Smooth muscle cell (in vitro differentiated cells): ENCODE measurements around the gene RAB18. TPM values are rescaled to one million over a fixed set of nuclear protein-coding genes. Genes with fewer than 3 reads are reported as not detected.

ENCODE experiments used
- DNase-seq: peaks from one replicate; lab custom pipeline; 2025; ENCODE audit not compliant: unreplicated experiment; lab: John Stamatoyannopoulos, UW
- H2AFZ ChIP-seq: fragments of 200-600 bp; sonication (generic); 2 replicates; pipeline ENCODE4 v1.6.0; 2016; ENCODE audit warnings: antibody characterized with exemption, low read depth, mild to moderate bottlenecking
- H3F3A ChIP-seq: fragments of 200-600 bp; sonication (generic); 2 replicates; pipeline ENCODE4 v1.6.0; 2017; ENCODE audit warnings: antibody characterized with exemption, low read depth
- H3K27ac ChIP-seq: fragments of 200-600 bp; sonication (generic); 2 replicates; pipeline ENCODE4 v1.5.1; 2016; ENCODE audit warnings: low read depth, mild to moderate bottlenecking
- H3K27me3 ChIP-seq: fragments of 200-600 bp; sonication (generic); 2 replicates; pipeline ENCODE4 v1.6.1; 2016; ENCODE audit warnings: low read depth, mild to moderate bottlenecking
- H3K36me3 ChIP-seq: fragments of 200-600 bp; sonication (generic); 2 replicates; pipeline ENCODE4 v1.5.1; 2016; ENCODE audit warnings: low read depth
- H3K4me1 ChIP-seq: fragments of 200-600 bp; sonication (generic); 2 replicates; pipeline ENCODE4 v1.5.1; 2016; ENCODE audit warnings: low read depth
- H3K4me2 ChIP-seq: fragments of 200-600 bp; sonication (generic); 2 replicates; pipeline ENCODE4 v1.6.0; 2016; ENCODE audit warnings: mild to moderate bottlenecking
- H3K4me3 ChIP-seq: fragments of 200-600 bp; sonication (generic); 2 replicates; pipeline ENCODE4 v1.5.1; 2016; ENCODE audit warnings: mild to moderate bottlenecking
- H3K79me2 ChIP-seq: fragments of 200-600 bp; sonication (generic); 2 replicates; pipeline ENCODE4 v1.6.0; 2016; ENCODE audit warnings: low read depth, mild to moderate bottlenecking
- H3K9ac ChIP-seq: fragments of 200-600 bp; sonication (generic); 2 replicates; pipeline ENCODE4 v1.6.0; 2016; ENCODE audit warnings: low read depth
- H3K9me3 ChIP-seq: fragments of 200-600 bp; sonication (generic); replicated peaks from 2 replicates; pipeline ENCODE4 v1.5.1; 2016; ENCODE audit warnings: low read depth
- H4K20me1 ChIP-seq: fragments of 200-600 bp; sonication (generic); 2 replicates; pipeline ENCODE4 v1.6.0; 2016; ENCODE audit warnings: low read depth
- CTCF ChIP-seq: fragments of 200-600 bp; sonication (generic); IDR thresholded peaks from 2 replicates; pipeline ENCODE4 v1.5.1; 2017; ENCODE audit warnings: borderline replicate concordance, mild to moderate bottlenecking, antibody characterized with exemption; ENCODE audit not compliant: insufficient read depth, poor library complexity, severe bottlenecking
- WGBS: methylation state at CpG from one replicate; pipeline ENCODE4 v1.1.7; 2016; ENCODE audit warnings: low lambda C conversion rate; 5-methylcytosine and 5-hydroxymethylcytosine counted together
- polyA plus RNA-seq: library from polyadenylated mRNA; unstranded; fragments of >200 nt; fragmentation: Nextera tagmentation; extraction: Ambion mirVana; gene quantifications from 2 replicates; pipeline ENCODE4 v1.2.1, GENCODE V29; 2016
- total RNA-seq: library from RNA; depleted of rRNA; stranded (reverse); fragments of >200 nt; gene quantifications from 2 replicates; pipeline ENCODE4 v1.2.3, GENCODE V29; 2014

RAB18 gene
- total and polyA plus RNA-seq, 2 experiments from 2014 or later, result 64.1 to 122 TPM

GRCh38 chr10:27512548-27512947 is 8.4 kb downstream of the RAB18 start:
- Histone ChIP-seq H4K20me1 (peaks cover 100% of the 10 kb centered on the region), H3K4me2 (no peak overlapping the region), H3K4me3 (no peak overlapping the region), H3K79me2 (peaks cover 92% of the 10 kb centered on the region), H3K4me1 (no peaks in the 10 kb centered on the region), H3K27ac (peak overlapping the region; percentile 64), H3F3A (no peaks in the 10 kb centered on the region), H3K9ac (no peak overlapping the region), H3K9me3 (no peaks in the 10 kb centered on the region), H3K27me3 (no peaks in the 10 kb centered on the region), H2AFZ (no peak overlapping the region), H3K36me3 (no peaks in the 10 kb centered on the region)
- WGBS, result 61% methylated on average over 2 of the region's 2 CpGs
- TF ChIP-seq CTCF, result no peak
- no peak for DNase-seq

- Histone ChIP-seq H3K4me2 (no peak overlapping the region), H3K79me2 (peaks cover 92% of the 10 kb centered on the region), H3K27me3 (no peaks in the 10 kb centered on the region), H3K27ac (peak overlapping the region; percentile 69), H3K36me3 (no peaks in the 10 kb centered on the region), H3F3A (no peaks in the 10 kb centered on the region), H4K20me1 (peaks cover 100% of the 10 kb centered on the region), H3K9me3 (no peaks in the 10 kb centered on the region), H3K4me1 (no peaks in the 10 kb centered on the region), H3K9ac (no peak overlapping the region), H3K4me3 (no peak overlapping the region), H2AFZ (no peak overlapping the region)
- TF ChIP-seq CTCF, result no peak
- WGBS, result 67% methylated on average over 3 of the region's 3 CpGs
- DNase-seq, result no peak
Measured at GRCh38 chr10:27513451-27514191, 9.5 kb downstream of the RAB18 start.

- H3K9me3 ChIP-seq, result no peaks in the 10 kb centered on the region
- 94% methylated on average over 3 of the region's 3 CpGs for WGBS
- no peak for TF ChIP-seq CTCF
- H3K4me2 ChIP-seq, result no peak overlapping the region
- no peaks in the 10 kb centered on the region for H3F3A ChIP-seq
- H4K20me1 ChIP-seq, result peaks cover 100% of the 10 kb centered on the region
- peak overlapping the region; percentile 69 for H3K27ac ChIP-seq
- DNase-seq, result no peak
- no peaks in the 10 kb centered on the region for H3K36me3 ChIP-seq
- peaks cover 92% of the 10 kb centered on the region for H3K79me2 ChIP-seq
- H2AFZ ChIP-seq, result no peak overlapping the region
- no peaks in the 10 kb centered on the region for H3K4me1 ChIP-seq
- H3K4me3 ChIP-seq, result no peak overlapping the region
- no peak overlapping the region for H3K9ac ChIP-seq
- no peaks in the 10 kb centered on the region for H3K27me3 ChIP-seq
Measured at GRCh38 chr10:27514243-27514642, 10.1 kb downstream of the RAB18 start.

GRCh38 chr10:27518261-27518660 is 14.2 kb downstream of the RAB18 start:
- DNase-seq, result no peak
- Histone ChIP-seq H4K20me1 (peaks cover 100% of the 10 kb centered on the region), H3K79me2 (peaks cover 94% of the 10 kb centered on the region), H3K4me3 (no peak overlapping the region), H3K4me1 (no peaks in the 10 kb centered on the region), H3K27me3 (no peaks in the 10 kb centered on the region), H2AFZ (no peak overlapping the region), H3K4me2 (no peak overlapping the region), H3K9me3 (no peaks in the 10 kb centered on the region), H3K36me3 (no peaks in the 10 kb centered on the region), H3K9ac (no peak overlapping the region), H3K27ac (no peak overlapping the region), H3F3A (no peaks in the 10 kb centered on the region)
- no peak for TF ChIP-seq CTCF
- WGBS, result 96% methylated on average over 2 of the region's 2 CpGs
